ENCODE data around the gene FAM174B. TPM values are rescaled to one million over a fixed set of nuclear protein-coding genes. Genes with fewer than 3 reads are reported as not detected.

Gene FAM174B
- total RNA-seq, 1 donor from 2014 or later: 0.53 TPM

DNA sequence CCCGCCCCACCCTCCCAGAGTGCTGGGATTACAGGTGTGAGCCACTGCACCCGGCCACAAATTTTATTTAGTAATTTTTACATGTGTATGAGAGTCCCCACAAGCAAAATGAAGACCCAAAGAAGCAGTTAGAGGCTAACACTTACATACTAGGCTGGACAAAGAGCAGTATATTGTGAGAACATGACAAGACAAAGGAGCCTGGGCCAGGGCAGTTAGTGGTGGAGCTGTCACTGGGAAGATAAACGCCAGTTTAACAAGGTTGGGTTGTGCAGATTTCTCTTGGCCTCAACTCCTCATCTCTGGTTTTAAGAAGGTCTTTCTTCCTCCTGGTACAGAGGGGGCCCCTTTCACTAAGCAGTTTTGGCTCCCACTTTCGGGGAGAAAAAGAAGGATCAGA is 19.9 kb upstream of the FAM174B start:
- FAIRE-seq (no peak), DNase-seq (ENCODE audit: low read depth) (no peak)
- H3K36me3 ChIP-seq (ENCODE audit: control insufficient read depth, insufficient read depth, low read length): no peaks in the 10 kb centered on the region
- TF ChIP-seq, protein P1, sequence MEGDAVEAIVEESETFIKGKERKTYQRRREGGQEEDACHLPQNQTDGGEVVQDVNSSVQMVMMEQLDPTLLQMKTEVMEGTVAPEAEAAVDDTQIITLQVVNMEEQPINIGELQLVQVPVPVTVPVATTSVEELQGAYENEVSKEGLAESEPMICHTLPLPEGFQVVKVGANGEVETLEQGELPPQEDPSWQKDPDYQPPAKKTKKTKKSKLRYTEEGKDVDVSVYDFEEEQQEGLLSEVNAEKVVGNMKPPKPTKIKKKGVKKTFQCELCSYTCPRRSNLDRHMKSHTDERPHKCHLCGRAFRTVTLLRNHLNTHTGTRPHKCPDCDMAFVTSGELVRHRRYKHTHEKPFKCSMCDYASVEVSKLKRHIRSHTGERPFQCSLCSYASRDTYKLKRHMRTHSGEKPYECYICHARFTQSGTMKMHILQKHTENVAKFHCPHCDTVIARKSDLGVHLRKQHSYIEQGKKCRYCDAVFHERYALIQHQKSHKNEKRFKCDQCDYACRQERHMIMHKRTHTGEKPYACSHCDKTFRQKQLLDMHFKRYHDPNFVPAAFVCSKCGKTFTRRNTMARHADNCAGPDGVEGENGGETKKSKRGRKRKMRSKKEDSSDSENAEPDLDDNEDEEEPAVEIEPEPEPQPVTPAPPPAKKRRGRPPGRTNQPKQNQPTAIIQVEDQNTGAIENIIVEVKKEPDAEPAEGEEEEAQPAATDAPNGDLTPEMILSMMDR (IDR thresholded peaks at IDR 0.05; ENCODE audit: insufficient read depth, low read length, severe bottlenecking): no peak
- H3K4me3 ChIP-seq (ENCODE audit: low read depth, low read length): no peak overlapping the region
- no peaks in the 10 kb centered on the region for H3K27me3 ChIP-seq (ENCODE audit: control insufficient read depth, insufficient read depth, low read length)

DNA sequence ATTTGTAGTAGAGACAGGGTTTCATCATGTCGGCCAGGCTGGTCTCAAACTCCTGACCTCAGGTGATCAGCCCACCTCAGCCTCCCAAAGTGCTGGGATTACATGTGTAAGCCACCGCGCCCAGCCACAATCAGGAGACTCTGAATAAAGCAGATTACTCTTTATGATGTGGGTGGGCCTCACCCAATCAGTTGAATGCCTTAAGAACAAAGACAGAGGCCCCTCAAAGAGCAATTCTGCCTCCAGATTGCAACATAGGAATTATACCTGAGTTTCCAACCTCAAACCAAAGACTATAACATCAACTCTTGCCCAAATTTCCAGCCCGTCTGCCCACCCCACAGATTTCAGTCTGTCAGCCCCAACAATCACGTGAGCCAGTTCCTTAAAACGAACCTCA is 18.8 kb upstream of the FAM174B start:
- Histone ChIP-seq H3K4me3 (ENCODE audit: low read depth, low read length) (no peak overlapping the region), H3K36me3 (ENCODE audit: control insufficient read depth, insufficient read depth, low read length) (no peaks in the 10 kb centered on the region), H3K27me3 (ENCODE audit: control insufficient read depth, insufficient read depth, low read length) (no peaks in the 10 kb centered on the region)
- TF ChIP-seq, protein P1 (IDR thresholded peaks at IDR 0.05; ENCODE audit: insufficient read depth, low read length, severe bottlenecking): no peak
- no peak for DNase-seq (ENCODE audit: low read depth)
- no peak for FAIRE-seq

- Histone ChIP-seq H3K36me3 (ENCODE audit: control insufficient read depth, insufficient read depth, low read length) (no peaks in the 10 kb centered on the region), H3K27me3 (ENCODE audit: control insufficient read depth, insufficient read depth, low read length) (no peaks in the 10 kb centered on the region), H3K4me3 (ENCODE audit: low read depth, low read length) (no peak overlapping the region)
- DNase-seq (ENCODE audit: low read depth) (no peak), FAIRE-seq (no peak)
- TF ChIP-seq, protein P1 (IDR thresholded peaks at IDR 0.05; ENCODE audit: insufficient read depth, low read length, severe bottlenecking): no peak
Observed at GRCh38 chr15:92672102-92672501, 16.5 kb upstream of the FAM174B start.

DNA sequence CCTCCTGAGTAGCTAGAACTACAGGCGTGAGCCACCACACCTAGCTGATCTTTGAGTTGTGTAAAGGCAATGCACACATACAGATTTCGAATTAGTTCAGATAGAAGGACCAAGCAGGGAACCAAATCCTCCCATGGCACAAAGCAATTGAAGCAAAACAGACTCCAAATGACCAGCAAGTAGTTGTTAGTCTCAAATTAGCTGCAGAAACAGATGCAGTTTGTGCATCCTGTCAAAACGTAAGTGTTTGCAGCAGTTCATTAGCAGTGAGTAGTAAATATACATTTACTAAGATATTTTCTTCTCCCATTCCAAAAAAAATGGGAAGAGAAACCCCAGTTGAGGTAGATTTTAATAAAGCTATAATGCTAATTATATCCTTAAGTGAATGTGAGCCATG is 15.8 kb upstream of the FAM174B start:
- no peak for DNase-seq (ENCODE audit: low read depth)
- H3K27me3 ChIP-seq (ENCODE audit: control insufficient read depth, insufficient read depth, low read length): no peaks in the 10 kb centered on the region
- no peaks in the 10 kb centered on the region for H3K36me3 ChIP-seq (ENCODE audit: control insufficient read depth, insufficient read depth, low read length)
- no peak overlapping the region for H3K4me3 ChIP-seq (ENCODE audit: low read depth, low read length)
- FAIRE-seq: no peak
- TF ChIP-seq, protein P1 (IDR thresholded peaks at IDR 0.05; ENCODE audit: insufficient read depth, low read length, severe bottlenecking): no peak

DNA sequence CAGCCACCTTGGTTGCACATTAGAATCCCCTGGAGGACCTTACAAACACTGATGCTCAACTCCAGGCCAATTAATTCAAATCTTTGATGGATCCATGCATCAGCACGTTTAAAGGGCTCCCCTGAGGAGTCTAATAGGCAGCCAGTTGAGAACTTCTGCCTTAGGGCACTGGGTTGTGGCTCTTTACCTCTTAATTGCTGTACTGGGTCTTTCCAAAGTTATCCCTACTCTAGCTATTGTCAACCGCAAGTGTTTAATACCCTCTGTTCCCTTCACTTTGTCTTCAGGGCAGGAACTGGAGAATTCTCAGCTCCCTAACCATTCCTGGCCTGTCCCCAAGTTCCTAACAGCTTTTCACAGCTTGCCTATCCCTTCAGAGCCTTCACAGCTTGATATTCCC is 15.0 kb upstream of the FAM174B start:
- H3K36me3 ChIP-seq (ENCODE audit: control insufficient read depth, insufficient read depth, low read length): no peaks in the 10 kb centered on the region
- DNase-seq (ENCODE audit: low read depth) (no peak), FAIRE-seq (no peak)
- no peak overlapping the region for H3K4me3 ChIP-seq (ENCODE audit: low read depth, low read length)
- TF ChIP-seq, protein P1 (IDR thresholded peaks at IDR 0.05; ENCODE audit: insufficient read depth, low read length, severe bottlenecking): no peak
- no peaks in the 10 kb centered on the region for H3K27me3 ChIP-seq (ENCODE audit: control insufficient read depth, insufficient read depth, low read length)

- H3K36me3 ChIP-seq (ENCODE audit: control insufficient read depth, insufficient read depth, low read length): no peaks in the 10 kb centered on the region
- DNase-seq (ENCODE audit: low read depth): no peak
- no peaks in the 10 kb centered on the region for H3K27me3 ChIP-seq (ENCODE audit: control insufficient read depth, insufficient read depth, low read length)
- H3K4me3 ChIP-seq (ENCODE audit: low read depth, low read length): no peak overlapping the region
- no peak for FAIRE-seq
- TF ChIP-seq, protein P1 (IDR thresholded peaks at IDR 0.05; ENCODE audit: insufficient read depth, low read length, severe bottlenecking): no peak
Observed at GRCh38 chr15:92669432-92669831, 13.9 kb upstream of the FAM174B start.

Data from bronchial epithelial cell (primary cell).